ENCODE measurements around the gene ZNF532.
A peak's percentile ranks its signal among the peaks of the same experiment; 100 is the strongest.

Gene ZNF532

GRCh38 chr18:58983260-58984155 lies 118.8 kb downstream of the ZNF532 start:
- no peak for DNase-seq

- no peak for DNase-seq
Observed at GRCh38 chr18:58988600-58988999, 123.9 kb downstream of the ZNF532 start.

- DNase-seq: no peak
Observed at GRCh38 chr18:58989184-58989759, 124.6 kb downstream of the ZNF532 start.

- DNase-seq: no peak
Observed at GRCh38 chr18:58990720-58991119, 126.0 kb downstream of the ZNF532 start.

GRCh38 chr18:58991167-58991798 lies 126.6 kb downstream of the ZNF532 start:
- no peak for DNase-seq

GRCh38 chr18:58992301-58993231 lies 127.9 kb downstream of the ZNF532 start:
- DNase-seq: no peak

- no peak for DNase-seq
Observed at GRCh38 chr18:58993260-58993659, 128.6 kb downstream of the ZNF532 start.

- no peak for DNase-seq
Observed at GRCh38 chr18:58995663-58996062, 131.0 kb downstream of the ZNF532 start.

GRCh38 chr18:58996131-58996641 lies 131.5 kb downstream of the ZNF532 start:
- peak; percentile 13 for DNase-seq

- DNase-seq: no peak
Observed at GRCh38 chr18:58996696-58997095, 132.0 kb downstream of the ZNF532 start.

GRCh38 chr18:58997811-58998337 lies 133.2 kb downstream of the ZNF532 start:
- no peak for DNase-seq

GRCh38 chr18:58998401-58999203 lies 133.9 kb downstream of the ZNF532 start:
- no peak for DNase-seq

GRCh38 chr18:59001166-59001565 lies 136.5 kb downstream of the ZNF532 start:
- no peak for DNase-seq

- DNase-seq: no peak
Observed at GRCh38 chr18:59001721-59002120, 137.0 kb downstream of the ZNF532 start.

GRCh38 chr18:59002974-59003594 lies 138.4 kb downstream of the ZNF532 start:
- DNase-seq: no peak

- DNase-seq: no peak
Observed at GRCh38 chr18:59005262-59005661, 140.6 kb downstream of the ZNF532 start.

GRCh38 chr18:59006461-59007067 lies 141.9 kb downstream of the ZNF532 start:
- DNase-seq: no peak

- DNase-seq: no peak
Observed at GRCh38 chr18:59008302-59008974, 143.8 kb downstream of the ZNF532 start.

- no peak for DNase-seq
Observed at GRCh38 chr18:59009846-59010245, 145.2 kb downstream of the ZNF532 start.

GRCh38 chr18:59011289-59011688 lies 146.6 kb downstream of the ZNF532 start:
- DNase-seq: no peak

All from NCI-H2029 (cell line).